Heart left ventricle (tissue), 16 donors: ENCODE results near the gene CASQ1. TPM values are rescaled to one million over a fixed set of nuclear protein-coding genes. Genes with fewer than 3 reads are reported as not detected.

Experiments
- ATAC-seq, 4 donors: fragments of 200-7000 bp; cut with Tn5 transposase; one replicate each; pipeline ENCODE4 v1.9.1; 2020 to 2022; ENCODE audit warnings: moderate library complexity in 4 of 4, mild to moderate bottlenecking in 3 of 4, moderate number of reproducible peaks in 1 of 4
- DNase-seq, 5 donors: peaks; one replicate each; pipeline ENCODE4 v3.0.0-alpha.2; 2020
- H3K27ac ChIP-seq, 12 donors: fragments of 200-600 bp; sonication (generic) in 4 of 12; one replicate each; pipeline versions ENCODE4 v1.5.0 to v1.8.0; 2016 to 2022; ENCODE audit warnings: mild to moderate bottlenecking in 2 of 12
- H3K27me3 ChIP-seq, 9 donors: fragments of 200-600 bp; sonication (generic) in 2 of 9; one replicate each; pipeline versions ENCODE4 v1.5.1 to v1.8.0; 2016 to 2022; ENCODE audit warnings: mild to moderate bottlenecking in 3 of 9
- H3K36me3 ChIP-seq, 9 donors: fragments of 200-600 bp; sonication (generic) in 2 of 9; one replicate each; pipeline versions ENCODE4 v1.5.0 to v1.8.0; 2018 to 2022; ENCODE audit warnings: mild to moderate bottlenecking in 2 of 9
- H3K4me1 ChIP-seq, 12 donors: fragments of 200-600 bp; sonication (generic) in 4 of 12; one replicate each; pipeline versions ENCODE4 v1.5.0 to v1.8.0; 2016 to 2022; ENCODE audit warnings: mild to moderate bottlenecking in 3 of 12
- H3K4me3 ChIP-seq, 12 donors: fragments of 200-600 bp; sonication (generic) in 4 of 12; one replicate each; pipeline versions ENCODE4 v1.5.0 to v1.8.0; 2017 to 2022; ENCODE audit warnings: mild to moderate bottlenecking in 9 of 12, moderate library complexity in 4 of 12
- H3K9me3 ChIP-seq, 12 donors: fragments of 200-600 bp; sonication (generic) in 4 of 12; one replicate each; pipeline versions ENCODE4 v1.5.0 to v1.8.0; 2016 to 2022; ENCODE audit warnings: mild to moderate bottlenecking in 1 of 12
- CTCF ChIP-seq, 12 donors: fragments of 200-600 bp; sonication (generic) in 4 of 12; IDR thresholded peaks; one replicate each; pipeline versions ENCODE4 v1.5.0 to v1.8.0; 2018 to 2022; ENCODE audit warnings: antibody characterized with exemption in 12 of 12, mild to moderate bottlenecking in 5 of 12
- POLR2A ChIP-seq, 2 donors: fragments of 450-650 bp; IDR thresholded peaks; one replicate each; pipeline ENCODE4 v1.6.1; 2017; ENCODE audit warnings: antibody characterized with exemption in 2 of 2, mild to moderate bottlenecking in 2 of 2, moderate library complexity in 2 of 2
- WGBS, 4 donors: extraction: QIAGEN DNeasy Blood & Tissue Kit in 2 of 4; methylation state at CpG; one replicate each; pipeline versions ENCODE4 v1.1.5 to v1.1.7; 2013 to 2018; 5-methylcytosine and 5-hydroxymethylcytosine counted together
- intact Hi-C, 10 donors: fragments of 100-400 bp; cut with DNase I; formaldehyde crosslinking; loops; one replicate each; pipeline versions ENCODE4 v1.11.1 to v1.14.2; 2022
- polyA plus RNA-seq, 2 donors: library from polyadenylated mRNA; stranded (reverse); fragments of 200-250 nt; gene quantifications; one replicate each; pipeline ENCODE4 v1.2.3, GENCODE V29; 2013
- total RNA-seq, 9 donors: library from RNA; depleted of rRNA in 2 of 9; stranded (reverse); fragments of >200 nt in 2 of 9; fragmentation: NEBNext Ultra II Directional in 3 of 9; extraction: Animal tissue kit (Norgen Biotek cat#: 25700) in 3 of 9; gene quantifications; one replicate each; pipeline versions ENCODE4 v1.1.0 to v1.2.4, GENCODE V29; 2016 to 2023
- donor health status: ischemic (EF 13 %, LVEDD 7.1; RV severe dilation, severe dysfunction).
- donor health status: healthy with polysubstance abuse.
- donor health status: DM: no; HTN: yes; CAD: no.
- donor health status: DM: no; HTN: no; CAD: no.
- donor health status: ischemic (EF 25% LVEDD 6.9; RV normal size, moderate dysfunction).
- donor health status: ischemic (EF 25% LVEDD 5.7; RV mildly dilated, moderate dysfunction).
- donor health status: healthy.
- donor health status: DM: yes; HTN: yes; CAD: no.
- donor health status: ischemic (EF 35%, LVEDD 5.7; RV mildly dilated, moderate dysfunction).
- donor health status: nonischemic (EF 11% LVEDD 7.7; RV severe dilation, severe dysfunction).
- donor health status: DM: yes; HTN: yes; CAD: no.
- donor health status: PGD.
- donor health status: ischemic (EF 29% LVEDD 5.4; RV normal size, mild dysfunction).
- donor health status: nonischemic (EF 23%, LVEDD 6.1; RV moderate dilation, normal function).

Gene CASQ1
- total and polyA plus RNA-seq, 11 donors: 23.6 to 129 (median 45.9) TPM

GRCh38 chr1:160191756-160192155 lies 1.4 kb downstream of the CASQ1 start:
- 54 to 83% (median 73%) methylated on average over 3 of the region's 3 CpGs for WGBS, 4 donors
- intact Hi-C loops: loop anchor here (2.0 to 10.0 kb wide), 18 partner anchors 27 to 186 kb away; partner anchors contain the start of gene ATP1A2 (in 1 of the 10)
- no peaks in the 10 kb centered on the region for H3K27me3 ChIP-seq
- no peak for ATAC-seq
- no peak for DNase-seq
- peak overlapping the region in 3 of 12 donors; percentile 42 to 86 (median 67) for H3K27ac ChIP-seq
- no peak overlapping the region for H3K4me3 ChIP-seq
- H3K4me1 ChIP-seq: peaks cover 0 to 42% (median 21%) of the 10 kb centered on the region in 12 donors
- TF ChIP-seq CTCF (IDR thresholded peaks at IDR 0.05) (no peak), POLR2A (IDR thresholded peaks at IDR 0.05) (no peak)
- H3K9me3 ChIP-seq: no peaks in the 10 kb centered on the region
- no peaks in the 10 kb centered on the region for H3K36me3 ChIP-seq

DNA sequence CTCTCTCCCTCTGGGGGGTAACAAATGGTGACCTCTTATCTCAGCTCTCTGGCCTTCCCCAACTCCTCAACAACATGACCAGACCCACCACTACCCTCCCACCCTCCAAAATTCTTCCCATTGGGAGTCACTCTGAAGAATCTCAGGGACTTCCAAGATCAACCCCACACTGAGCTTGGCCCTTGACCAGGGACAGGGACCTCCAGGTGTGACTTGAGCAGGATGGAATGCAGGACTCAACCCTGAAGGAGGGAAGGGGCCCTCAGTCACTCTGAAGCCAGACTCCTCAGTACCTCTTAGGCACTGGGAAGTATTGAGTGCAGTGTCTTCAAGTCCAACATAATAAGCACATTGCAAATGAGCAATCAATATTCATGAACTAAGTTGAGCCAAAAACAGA lies 1.9 kb downstream of the CASQ1 start:
- peaks cover 0 to 42% (median 21%) of the 10 kb centered on the region in 12 donors for H3K4me1 ChIP-seq
- no peak for TF ChIP-seq POLR2A (IDR thresholded peaks at IDR 0.05)
- TF ChIP-seq CTCF (IDR thresholded peaks at IDR 0.05): no peak
- intact Hi-C loops: loop anchor here (2.0 to 10.0 kb wide), 18 partner anchors 27 to 185 kb away; partner anchors contain the start of gene ATP1A2 (in 1 of the 10)
- H3K27ac ChIP-seq: peak overlapping the region in 4 of 12 donors; percentile 6 to 86 (median 54)
- H3K4me3 ChIP-seq: no peak overlapping the region
- DNase-seq (no peak), ATAC-seq (no peak)
- H3K36me3 ChIP-seq: no peaks in the 10 kb centered on the region
- H3K27me3 ChIP-seq: no peaks in the 10 kb centered on the region
- H3K9me3 ChIP-seq: no peaks in the 10 kb centered on the region

DNA sequence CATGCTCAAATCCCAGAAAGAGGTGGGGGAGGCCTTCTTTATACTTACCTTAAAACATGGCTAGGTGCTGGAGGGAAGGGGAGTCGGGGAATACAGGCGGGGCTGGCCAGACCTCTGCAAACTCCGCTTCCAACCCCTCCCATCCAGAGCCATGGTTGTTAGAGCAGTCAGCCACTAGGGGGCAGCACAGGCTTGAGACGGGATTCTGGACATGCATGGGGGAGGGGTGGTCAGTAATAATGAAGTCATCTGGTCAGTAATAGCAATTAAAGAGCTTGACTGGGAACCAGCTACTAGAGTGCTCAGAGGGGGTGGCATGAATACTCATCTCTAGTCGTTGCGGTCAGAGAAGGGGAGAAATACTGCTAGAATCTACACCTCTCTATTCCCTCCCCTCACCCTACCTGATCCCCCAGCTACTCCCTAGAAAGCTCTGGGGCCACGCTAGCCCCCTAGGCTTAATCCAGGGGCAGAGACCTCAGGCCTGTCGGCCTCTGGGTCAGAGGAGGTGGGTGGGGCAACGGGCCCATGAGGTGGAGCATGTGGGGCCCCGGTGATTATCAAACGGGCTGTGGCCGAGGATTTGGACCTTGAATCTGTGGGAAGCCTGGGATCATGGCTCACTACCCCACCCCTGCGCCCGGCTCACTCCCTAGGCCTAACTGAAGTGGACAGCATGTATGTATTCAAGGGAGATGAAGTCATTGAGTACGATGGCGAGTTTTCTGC lies 2.9 kb downstream of the CASQ1 start:
- no peak overlapping the region for H3K4me3 ChIP-seq
- TF ChIP-seq POLR2A (IDR thresholded peaks at IDR 0.05) (no peak), CTCF (IDR thresholded peaks at IDR 0.05) (peak; percentile 92 to 99 (median 96))
- no peaks in the 10 kb centered on the region for H3K27me3 ChIP-seq
- intact Hi-C loops: loop anchor here (1.0 to 10.0 kb wide), 22 partner anchors 26 to 184 kb away; partner anchors contain the start of gene ATP1A2 (in 1 of the 10)
- ATAC-seq: peak; percentile 82 to 90 (median 84)
- H3K36me3 ChIP-seq: no peaks in the 10 kb centered on the region
- 25 to 36% (median 30%) methylated on average over 12 to 16 of the region's 16 CpGs for WGBS, 4 donors
- peak overlapping the region in 11 of 12 donors; percentile 34 to 86 (median 72) for H3K27ac ChIP-seq
- H3K4me1 ChIP-seq: peaks cover 0 to 42% (median 21%) of the 10 kb centered on the region in 12 donors
- no peaks in the 10 kb centered on the region for H3K9me3 ChIP-seq
- peak; percentile 85 to 90 (median 88) for DNase-seq
